ENCODE results near the gene GAB2. TPM values are rescaled to one million over a fixed set of nuclear protein-coding genes. Genes with fewer than 3 reads are reported as not detected.

The GAB2 gene
- total and polyA plus RNA-seq, 2 of the 4 experiments (the other 2 are of a cell fraction), result 3.3 to 5.9 TPM

- Histone ChIP-seq H3K18ac (ENCODE audit: low read depth, low read length) (no peak overlapping the region), H3K9me1 (ENCODE audit: insufficient read depth, low read length) (peaks cover 12% of the 10 kb centered on the region), H2BK20ac (ENCODE audit: low read depth, low read length) (no peak overlapping the region), H3K56ac (ENCODE audit: extremely low read depth, insufficient read depth, low read length) (no peak overlapping the region), H3K4me1 (ENCODE audit: control insufficient read depth, insufficient read depth, low read length) (no peaks in the 10 kb centered on the region), H3K4me2 (ENCODE audit: low read depth, low read length) (no peak overlapping the region), H4K20me1 (ENCODE audit: insufficient read depth, low read length) (peaks cover 5% of the 10 kb centered on the region), H3K9me3 (ENCODE audit: control insufficient read depth, insufficient read depth, low read length) (no peaks in the 10 kb centered on the region), H4K5ac (ENCODE audit: low read depth, low read length) (no peak overlapping the region), H4K91ac (ENCODE audit: insufficient read depth, low read depth, low read length) (no peak overlapping the region), H4K8ac (ENCODE audit: low read depth in 2 of 2, low read length in 2 of 2) (no peak overlapping the region), H3K27me3 (ENCODE audit: control insufficient read depth, insufficient read depth, low read length) (no peaks in the 10 kb centered on the region), H3K4me3 (ENCODE audit: insufficient read depth, low read depth, low read length) (no peak overlapping the region), H3K27ac (ENCODE audit: insufficient read depth, low read length) (no peak overlapping the region), H2BK15ac (ENCODE audit: low read depth, low read length) (no peak overlapping the region), H2BK120ac (ENCODE audit: low read depth, low read length) (no peak overlapping the region), H3K36me3 (ENCODE audit: control insufficient read depth, insufficient read depth, low read length) (peaks cover 10% of the 10 kb centered on the region), H2AK5ac (ENCODE audit: low read depth, low read length) (no peak overlapping the region; the same call in 1 of the 2 replicates), H3K79me1 (ENCODE audit: low read depth in 1 of 2, low read length in 2 of 2) (peaks cover 13 to 64% of the 10 kb centered on the region in 2 experiments), H2AK9ac (replicated peaks; ENCODE audit: low read depth, low read length, poor library complexity) (peak overlapping the region; percentile 9), H3K4ac (ENCODE audit: low read depth, low read length) (no peak overlapping the region), H3K14ac (replicated peaks; ENCODE audit: low read depth, low read length) (no peak overlapping the region), H3K23ac (ENCODE audit: low read depth, low read length) (no peak overlapping the region), H2BK5ac (ENCODE audit: low read depth, low read length, poor library complexity, severe bottlenecking) (peak overlapping the region; percentile 7), H3K9ac (ENCODE audit: low read depth, low read length) (no peak overlapping the region), H2AFZ (replicated peaks; ENCODE audit: low read length, poor library complexity) (no peak overlapping the region)
- intact Hi-C loops (cut with micrococcal nuclease) (no loop called here), dilution Hi-C loops (cut with HindIII; ENCODE audit: low sequenced_read_pairs, unreplicated experiment) (no loop called here), in situ Hi-C loops (cut with MboI; ENCODE audit: low sequenced_read_pairs) (no loop called here)
- ATAC-seq (ENCODE audit: low read depth) (no peak), DNase-seq (no peak)
- TF ChIP-seq FOS (IDR thresholded peaks at IDR 0.05; ENCODE audit: low read depth, low read length) (no peak), NFE2L2 (IDR thresholded peaks at IDR 0.05; ENCODE audit: low read depth, low read length) (no peak), MXI1 (IDR thresholded peaks at IDR 0.05; ENCODE audit: borderline replicate concordance, low read depth, low read length) (no peak), ELK1 (IDR thresholded peaks at IDR 0.05; ENCODE audit: borderline replicate concordance, low read depth, low read length) (no peak), CHD1 (IDR thresholded peaks at IDR 0.05; ENCODE audit: low read depth, low read length) (no peak), USF2 (IDR thresholded peaks at IDR 0.05; ENCODE audit: low read depth, low read length) (no peak), BHLHE40 (IDR thresholded peaks at IDR 0.05; ENCODE audit: low read depth, low read length) (no peak), SMC3 (IDR thresholded peaks at IDR 0.05; ENCODE audit: low read depth, low read length) (no peak), RCOR1 (IDR thresholded peaks at IDR 0.05; ENCODE audit: insufficient replicate concordance, low read length) (no peak), POLR2A (IDR thresholded peaks at IDR 0.05; ENCODE audit: low read depth, low read length) (no peak), RFX5 (IDR thresholded peaks at IDR 0.05; ENCODE audit: low read depth, low read length) (no peak), CEBPB (IDR thresholded peaks at IDR 0.05; ENCODE audit: low read depth, low read length) (no peak), MAFK (IDR thresholded peaks at IDR 0.05; ENCODE audit: low read depth, low read length) (no peak), RAD21 (IDR thresholded peaks at IDR 0.05; ENCODE audit: low read length) (no peak), CTCF (conservative IDR thresholded peaks at IDR 0.05; ENCODE audit: low read depth, low read length) (no peak), MAZ (IDR thresholded peaks at IDR 0.05; ENCODE audit: borderline replicate concordance, low read depth, low read length) (no peak)
- CTCF ChIA-PET, result no interaction called here
- 94% methylated on average over 6 of the region's 7 CpGs; no CpG with 5 or more reads in 1 of the 2 experiments for WGBS, 2 experiments (ENCODE audit: extremely low coverage in 2 of 2, insufficient read length in 1 of 2)
- no TSS peak for BruUV-seq (replicated peaks)
- POLR2A ChIA-PET (ENCODE audit: unreplicated experiment), result no interaction called here
Measured at GRCh38 chr11:78179459-78180071, 238.1 kb downstream of the GAB2 start.

Data from IMR-90 (cell line).